ENCODE data around the gene NAT14. TPM values are rescaled to one million over a fixed set of nuclear protein-coding genes. Genes with fewer than 3 reads are reported as not detected.
"Not testable (repeated sequence)": the region's sequence is repeated elsewhere in the genome, so short reads cannot be mapped to it uniquely, and the experiment has no call there.

NAT14 gene
- total RNA-seq, 2 experiments from 2014 or later: 11.7 TPM

GRCh38 chr19:55496820-55497219, 11.8 kb downstream of the NAT14 start:
- H3K4me1 Mint-ChIP-seq; H3K9me3 Mint-ChIP-seq; H3K27me3 Mint-ChIP-seq; H3K36me3 Mint-ChIP-seq (ENCODE audit: low read depth); POLR2A ChIA-PET; H3K4me3 Mint-ChIP-seq; DNase-seq; H3K27ac Mint-ChIP-seq: not testable (repeated sequence)
- CTCF ChIA-PET: interaction anchor here (1.5 kb wide), 1 partner anchor 7 kb away, joined by 7 read pairs; no protein-coding TSS in a partner anchor

- no peak for DNase-seq
- CTCF ChIA-PET: interaction anchor here (1.6 kb wide), 1 partner anchor 30 kb away, joined by 9 read pairs; no protein-coding TSS in a partner anchor
These were observed 12.8 kb downstream of the NAT14 start for GRCh38 chr19:55497763-55498162.

DNA sequence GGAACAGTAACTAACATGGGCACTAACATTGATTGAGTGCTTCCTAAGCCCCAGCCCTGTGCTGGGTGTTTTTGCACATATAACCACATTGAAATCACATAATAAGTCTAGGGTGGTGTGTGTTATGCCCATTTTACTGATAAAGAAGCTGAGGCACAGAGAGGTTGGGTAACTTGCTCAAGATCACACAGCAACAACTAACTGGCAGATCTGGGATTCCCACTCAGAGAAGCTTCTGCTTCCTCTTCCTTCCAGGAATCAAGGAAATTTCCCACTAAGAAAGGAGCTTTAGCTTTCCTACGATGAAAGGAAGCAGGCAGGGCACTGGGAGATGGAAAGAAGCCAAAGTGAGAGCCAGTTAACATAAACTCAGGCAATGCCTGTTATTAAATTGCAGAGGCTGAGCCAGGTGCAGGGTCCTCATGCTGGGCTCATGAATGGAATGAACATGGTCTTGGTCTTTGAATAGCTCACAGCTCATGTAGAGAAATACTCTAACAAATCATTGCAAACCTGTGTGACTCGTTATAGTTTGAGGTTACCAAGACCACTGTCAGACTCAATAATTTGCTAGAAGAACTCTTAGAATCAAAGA, 13.4 kb downstream of the NAT14 start:
- POLR2A ChIA-PET: no interaction called here
- peaks cover 8% of the 10 kb centered on the region for H3K9me3 Mint-ChIP-seq
- peaks cover 6% of the 10 kb centered on the region for H3K36me3 Mint-ChIP-seq (ENCODE audit: low read depth)
- CTCF ChIA-PET: interaction anchor here (0.8 to 1.6 kb wide), 4 partner anchors 21 to 134 kb away, joined by 3 to 9 read pairs (median 3); no protein-coding TSS in a partner anchor
- H3K27ac Mint-ChIP-seq: no peak overlapping the region
- no peaks in the 10 kb centered on the region for H3K27me3 Mint-ChIP-seq
- no peak for DNase-seq
- no peak overlapping the region for H3K4me3 Mint-ChIP-seq
- H3K4me1 Mint-ChIP-seq: peaks cover 13% of the 10 kb centered on the region

More at GRCh38 chr19:55497763-55498162, 12.8 kb downstream of the NAT14 start:
- Mint-ChIP-seq H3K27me3 (no peaks in the 10 kb centered on the region), H3K27ac (no peak overlapping the region), H3K9me3 (peaks cover 5% of the 10 kb centered on the region), H3K4me1 (peaks cover 8% of the 10 kb centered on the region), H3K36me3 (ENCODE audit: low read depth) (peaks cover 3% of the 10 kb centered on the region), H3K4me3 (no peak overlapping the region)
- POLR2A ChIA-PET: no interaction called here

GRCh38 chr19:55500368-55500952, 15.5 kb downstream of the NAT14 start:
- Mint-ChIP-seq H3K27ac (no peak overlapping the region), H3K4me1 (peaks cover 21% of the 10 kb centered on the region), H3K9me3 (peaks cover 8% of the 10 kb centered on the region), H3K4me3 (no peak overlapping the region), H3K36me3 (ENCODE audit: low read depth) (peaks cover 10% of the 10 kb centered on the region), H3K27me3 (no peaks in the 10 kb centered on the region)
- CTCF ChIA-PET: interaction anchor here (0.9 kb wide), 1 partner anchor 15 kb away, joined by 3 read pairs; the partner anchor contains the start of gene NAT14
- DNase-seq: no peak
- POLR2A ChIA-PET: no interaction called here

- H3K36me3 Mint-ChIP-seq (ENCODE audit: low read depth): peaks cover 10% of the 10 kb centered on the region
- DNase-seq: no peak
- ChIA-PET CTCF (interaction anchor here (0.9 kb wide), 1 partner anchor 11 kb away, joined by 3 read pairs; no protein-coding TSS in a partner anchor), POLR2A (no interaction called here)
- no peak overlapping the region for H3K4me3 Mint-ChIP-seq
- no peaks in the 10 kb centered on the region for H3K27me3 Mint-ChIP-seq
- peak overlapping the region; percentile 21 for H3K27ac Mint-ChIP-seq
- peaks cover 8% of the 10 kb centered on the region for H3K9me3 Mint-ChIP-seq
- peaks cover 21% of the 10 kb centered on the region for H3K4me1 Mint-ChIP-seq
These were observed 17.4 kb downstream of the NAT14 start for GRCh38 chr19:55502197-55502952.

GRCh38 chr19:55503157-55503501, 18.1 kb downstream of the NAT14 start:
- POLR2A ChIA-PET: no interaction called here
- Mint-ChIP-seq H3K27ac (peak overlapping the region; percentile 92), H3K27me3 (no peaks in the 10 kb centered on the region), H3K4me1 (peaks cover 21% of the 10 kb centered on the region), H3K9me3 (peaks cover 8% of the 10 kb centered on the region), H3K4me3 (peak overlapping the region; percentile 73), H3K36me3 (ENCODE audit: low read depth) (peaks cover 10% of the 10 kb centered on the region)
- no peak for DNase-seq
- CTCF ChIA-PET: interaction anchor here (0.7 to 2.6 kb wide), 17 partner anchors 9 to 362 kb away, joined by 3 to 22 read pairs (median 8); partner anchors contain the start of genes ZNF581, ZNF628, ZNF784 and ZNF865

DNA sequence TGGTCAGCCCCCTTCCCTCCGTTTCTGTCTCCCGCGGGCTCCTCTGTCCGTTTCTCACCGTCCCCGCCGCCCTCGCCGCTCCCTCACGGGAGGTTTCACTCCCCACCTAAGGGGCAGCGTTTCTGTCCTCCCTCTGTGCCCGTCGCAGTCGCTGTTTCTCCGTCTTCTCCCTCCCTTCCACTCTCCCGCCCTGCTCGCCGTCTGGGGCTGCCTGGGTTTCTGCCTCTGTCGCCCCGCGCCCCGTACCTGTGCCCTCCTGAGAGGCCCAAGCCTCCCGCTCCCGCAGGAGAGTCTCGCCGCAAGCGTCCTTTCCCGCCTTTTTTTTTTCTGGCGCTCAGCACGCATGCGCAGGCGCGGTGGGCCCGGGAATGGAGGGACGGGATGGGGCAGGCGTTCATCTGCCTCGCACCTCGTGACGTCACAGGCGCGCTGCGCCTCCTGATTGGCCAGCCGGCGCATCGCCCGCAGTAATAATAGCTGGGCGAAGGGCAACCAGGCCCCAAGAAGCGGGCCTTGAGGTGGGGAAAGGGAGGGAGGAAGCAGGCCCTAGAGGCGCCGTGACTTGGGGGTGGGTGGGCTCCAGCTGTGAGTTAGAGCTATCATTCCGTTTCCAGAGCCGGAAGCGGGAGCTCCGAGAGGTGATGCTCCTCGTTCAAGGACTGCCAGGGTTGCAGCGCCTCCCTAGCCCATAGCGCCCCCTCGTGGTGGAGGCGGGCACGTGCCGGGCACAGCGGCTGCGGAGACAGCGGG, 18.7 kb downstream of the NAT14 start:
- Mint-ChIP-seq H3K27me3 (no peaks in the 10 kb centered on the region), H3K4me1 (peaks cover 21% of the 10 kb centered on the region), H3K27ac (peak overlapping the region; percentile 92), H3K4me3 (peak overlapping the region; percentile 73), H3K9me3 (peaks cover 8% of the 10 kb centered on the region), H3K36me3 (ENCODE audit: low read depth) (peaks cover 10% of the 10 kb centered on the region)
- POLR2A ChIA-PET: interaction anchor here (0.7 to 1.0 kb wide), 2 partner anchors 100 to 117 kb away, joined by 3 read pairs; no protein-coding TSS in a partner anchor
- DNase-seq: peak; percentile 92
- CTCF ChIA-PET: interaction anchor here (0.6 to 2.6 kb wide), 45 partner anchors 8 to 386 kb away, joined by 3 to 22 read pairs (median 5); partner anchors contain the start of genes CCDC106, FIZ1, HSPBP1 and ISOC2

DNA sequence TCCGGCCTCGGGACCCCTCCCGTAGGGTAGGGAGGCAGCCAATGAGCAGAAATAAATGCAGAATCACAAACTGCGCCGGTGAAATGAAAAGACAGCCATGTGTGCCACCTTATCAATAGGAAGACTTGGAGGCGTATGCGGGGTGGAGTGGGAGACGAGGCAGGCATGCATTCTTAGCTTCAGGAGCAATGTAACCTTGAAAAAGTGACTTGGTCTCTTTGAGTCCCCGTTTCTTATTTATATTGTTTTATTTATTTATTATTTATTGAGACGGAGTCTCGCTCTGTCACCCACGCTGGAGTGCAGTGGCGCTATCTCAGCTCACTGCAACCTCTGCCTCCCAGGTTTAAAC, 19.2 kb downstream of the NAT14 start:
- no peak overlapping the region for H3K27ac Mint-ChIP-seq
- POLR2A ChIA-PET: interaction anchor here (0.7 to 1.0 kb wide), 2 partner anchors 100 to 117 kb away, joined by 3 read pairs; no protein-coding TSS in a partner anchor
- H3K36me3 Mint-ChIP-seq (ENCODE audit: low read depth): peaks cover 10% of the 10 kb centered on the region
- peaks cover 21% of the 10 kb centered on the region for H3K4me1 Mint-ChIP-seq
- peak overlapping the region; percentile 73 for H3K4me3 Mint-ChIP-seq
- no peaks in the 10 kb centered on the region for H3K27me3 Mint-ChIP-seq
- H3K9me3 Mint-ChIP-seq: peaks cover 8% of the 10 kb centered on the region
- CTCF ChIA-PET: interaction anchor here (0.6 to 2.6 kb wide), 44 partner anchors 8 to 386 kb away, joined by 3 to 22 read pairs (median 5); partner anchors contain the start of genes CCDC106, FIZ1, HSPBP1 and ISOC2
- no peak for DNase-seq

DNA sequence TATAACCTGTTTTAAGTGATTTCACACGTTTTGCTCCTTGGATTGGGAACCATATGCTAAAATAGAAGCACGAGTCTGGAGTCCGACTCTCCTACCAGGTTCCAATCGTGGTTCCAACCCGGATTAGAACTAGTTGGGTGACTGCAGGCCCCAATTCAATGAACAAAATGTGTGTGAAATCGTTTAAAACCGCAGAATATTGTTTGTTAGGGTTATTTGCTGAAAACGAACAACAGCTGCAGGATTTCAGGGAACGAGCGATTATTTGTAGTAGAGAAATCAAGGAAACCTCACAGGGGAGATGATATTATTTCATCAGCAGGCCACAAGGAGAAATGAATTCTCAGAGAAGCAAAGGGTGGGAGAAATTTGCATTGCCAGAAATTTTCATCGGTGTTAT, 20.0 kb downstream of the NAT14 start:
- POLR2A ChIA-PET: no interaction called here
- peaks cover 21% of the 10 kb centered on the region for H3K4me1 Mint-ChIP-seq
- no peak overlapping the region for H3K4me3 Mint-ChIP-seq
- H3K27me3 Mint-ChIP-seq: no peaks in the 10 kb centered on the region
- peaks cover 10% of the 10 kb centered on the region for H3K36me3 Mint-ChIP-seq (ENCODE audit: low read depth)
- H3K9me3 Mint-ChIP-seq: peaks cover 8% of the 10 kb centered on the region
- no peak for DNase-seq
- no peak overlapping the region for H3K27ac Mint-ChIP-seq
- CTCF ChIA-PET: interaction anchor here (1.2 to 2.6 kb wide), 11 partner anchors 11 to 149 kb away, joined by 4 to 19 read pairs (median 9); partner anchors contain the start of genes FIZ1, ISOC2, ZNF581 and ZNF628

DNA sequence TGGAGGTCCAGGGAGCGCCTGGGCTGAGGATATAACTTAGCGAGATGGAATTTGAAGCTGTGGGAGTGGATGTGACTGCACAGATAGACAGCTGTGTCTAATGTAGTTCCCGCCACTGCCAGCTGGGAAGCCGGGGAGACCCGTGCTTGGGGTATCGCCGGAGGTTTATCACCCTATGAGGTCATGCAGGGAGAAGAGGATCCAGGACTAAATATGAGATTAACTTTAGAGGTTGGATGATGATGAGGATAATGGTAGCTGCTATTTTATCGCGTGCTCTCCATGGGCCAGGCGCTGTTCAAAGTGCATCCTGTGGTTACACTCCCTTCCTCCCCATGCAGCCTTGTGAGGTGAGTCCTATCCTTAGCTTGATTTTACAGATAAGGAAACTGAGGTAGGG, 23.1 kb downstream of the NAT14 start:
- H3K36me3 Mint-ChIP-seq (ENCODE audit: low read depth): peaks cover 7% of the 10 kb centered on the region

GRCh38 chr19:55516878-55517620, 32.1 kb downstream of the NAT14 start:
- Mint-ChIP-seq H3K9me3 (no peaks in the 10 kb centered on the region), H3K4me3 (peak overlapping the region; percentile 59), H3K27ac (peak overlapping the region; percentile 82), H3K4me1 (peaks cover 3% of the 10 kb centered on the region), H3K36me3 (ENCODE audit: low read depth) (no peaks in the 10 kb centered on the region), H3K27me3 (no peaks in the 10 kb centered on the region)
- POLR2A ChIA-PET: interaction anchor here (0.6 kb wide), 1 partner anchor 49 kb away, joined by 6 read pairs; no protein-coding TSS in a partner anchor
- CTCF ChIA-PET: interaction anchor here (0.6 to 4.3 kb wide), 8 partner anchors 13 to 447 kb away, joined by 3 to 19 read pairs (median 3); partner anchors contain the start of gene ZNF865
- DNase-seq: peak; percentile 90

More for the DNA sequence above, 23.1 kb downstream of the NAT14 start:
- no peak overlapping the region for H3K4me3 Mint-ChIP-seq
- H3K9me3 Mint-ChIP-seq: peaks cover 2% of the 10 kb centered on the region
- no peak for DNase-seq
- H3K4me1 Mint-ChIP-seq: peaks cover 11% of the 10 kb centered on the region
- no peak overlapping the region for H3K27ac Mint-ChIP-seq
- ChIA-PET POLR2A (no interaction called here), CTCF (interaction anchor here (0.7 to 1.8 kb wide), 2 partner anchors 132 to 367 kb away, joined by 4 to 8 read pairs; no protein-coding TSS in a partner anchor)
- H3K27me3 Mint-ChIP-seq: peaks cover 1% of the 10 kb centered on the region

All from activated CD4-positive, alpha-beta T cell treated with anti-CD3 and anti-CD28 coated beads, Interleukin-2, amount 10 ng/mL, durations not matched to agents 7 days and 5 days (primary cell).